Activated CD8-positive, alpha-beta T cell treated with anti-CD3 and anti-CD28 coated beads for 36 hours (primary cell): ENCODE results near the gene MATN1. TPM values are rescaled to one million over a fixed set of nuclear protein-coding genes. Genes with fewer than 3 reads are reported as not detected.

Experiments
- ATAC-seq: fragments of 200-7000 bp; cut with Tn5 transposase; one replicate; pipeline ENCODE4 v1.10.0; 2021; ENCODE audit warnings: mild to moderate bottlenecking, moderate library complexity
- CTCF ChIA-PET: fragments of 350-600 bp; sonication (Branson Sonifier 250); formaldehyde crosslinking; loops from one replicate; lab custom pipeline; 2021; ENCODE audit warnings: antibody characterized with exemption; lab: Charles Lee
- POLR2A ChIA-PET: fragments of 350-600 bp; sonication (Branson Sonifier 250); formaldehyde crosslinking; loops from one replicate; lab custom pipeline; 2021; ENCODE audit warnings: antibody characterized with exemption; lab: Charles Lee
- DNase-seq: peaks from one replicate; pipeline ENCODE4 v3.0.0-alpha.2; 2020
- H3K27ac Mint-ChIP-seq: one replicate; pipeline ENCODE4 v1.8.0; 2021; ENCODE audit warnings: mild to moderate bottlenecking, mixed read lengths
- H3K27me3 Mint-ChIP-seq: one replicate; pipeline ENCODE4 v1.8.0; 2021; ENCODE audit warnings: mixed read lengths
- H3K36me3 Mint-ChIP-seq: one replicate; pipeline ENCODE4 v1.8.0; 2021; ENCODE audit warnings: low read depth, mixed read lengths
- H3K4me1 Mint-ChIP-seq: one replicate; pipeline ENCODE4 v1.8.0; 2021; ENCODE audit warnings: low read depth, mixed read lengths
- H3K4me3 Mint-ChIP-seq: one replicate; pipeline ENCODE4 v1.8.0; 2021; ENCODE audit warnings: mild to moderate bottlenecking, moderate library complexity, mixed read lengths
- H3K9me3 Mint-ChIP-seq: one replicate; pipeline ENCODE4 v1.8.0; 2021; ENCODE audit warnings: mixed read lengths
- CTCF ChIP-seq: fragments of 200-600 bp; IDR thresholded peaks from one replicate; pipeline ENCODE4 v1.8.0; 2022; ENCODE audit warnings: antibody characterized with exemption, mild to moderate bottlenecking
- intact Hi-C: fragments of 100-400 bp; cut with micrococcal nuclease; formaldehyde crosslinking; loops from one replicate; pipeline ENCODE4 v1.10.0; 2022
- total RNA-seq, 2 experiments: library from RNA; stranded (reverse); gene quantifications; one replicate each; pipeline ENCODE4 v1.2.3, GENCODE V29; 2021

The MATN1 gene
- total RNA-seq, 2 experiments from 2014 or later: 0.45 to 1.4 TPM

- H3K9me3 Mint-ChIP-seq: no peaks in the 10 kb centered on the region
- no peak for TF ChIP-seq CTCF
- CTCF ChIA-PET: interaction anchor here (0.7 to 15.2 kb wide), 10 partner anchors 9 to 184 kb away, joined by 3 to 186 read pairs (median 5); partner anchors contain the start of gene MATN1
- ATAC-seq: no peak
- DNase-seq: peak; percentile 38
- POLR2A ChIA-PET: interaction anchor here (0.9 to 24.0 kb wide), 4 partner anchors 10 to 535 kb away, joined by 3 to 671 read pairs (median 7); partner anchors contain the start of genes LAPTM5, MATN1, SNRNP40 and ZCCHC17
- peaks cover 2% of the 10 kb centered on the region for H3K36me3 Mint-ChIP-seq
- peaks cover 85% of the 10 kb centered on the region for H3K4me1 Mint-ChIP-seq
- intact Hi-C loops: no loop called here
- peak overlapping the region; percentile 81 for H3K27ac Mint-ChIP-seq
- no peaks in the 10 kb centered on the region for H3K27me3 Mint-ChIP-seq
- no peak overlapping the region for H3K4me3 Mint-ChIP-seq
These were observed 38.2 kb upstream of the MATN1 start for GRCh38 chr1:30761381-30762151.

GRCh38 chr1:30760596-30761324 lies 37.4 kb upstream of the MATN1 start:
- Mint-ChIP-seq H3K9me3 (no peaks in the 10 kb centered on the region), H3K27me3 (no peaks in the 10 kb centered on the region), H3K27ac (peak overlapping the region; percentile 69), H3K4me1 (peaks cover 77% of the 10 kb centered on the region), H3K36me3 (peaks cover 8% of the 10 kb centered on the region), H3K4me3 (peak overlapping the region; percentile 56)
- intact Hi-C loops: no loop called here
- CTCF ChIA-PET: interaction anchor here (0.7 to 15.2 kb wide), 9 partner anchors 9 to 184 kb away, joined by 3 to 186 read pairs (median 4); partner anchors contain the start of gene MATN1
- TF ChIP-seq CTCF: no peak
- DNase-seq: no peak
- POLR2A ChIA-PET: interaction anchor here (0.9 to 24.0 kb wide), 4 partner anchors 11 to 536 kb away, joined by 3 to 671 read pairs (median 7); partner anchors contain the start of genes LAPTM5, MATN1, SNRNP40 and ZCCHC17
- no peak for ATAC-seq

DNA sequence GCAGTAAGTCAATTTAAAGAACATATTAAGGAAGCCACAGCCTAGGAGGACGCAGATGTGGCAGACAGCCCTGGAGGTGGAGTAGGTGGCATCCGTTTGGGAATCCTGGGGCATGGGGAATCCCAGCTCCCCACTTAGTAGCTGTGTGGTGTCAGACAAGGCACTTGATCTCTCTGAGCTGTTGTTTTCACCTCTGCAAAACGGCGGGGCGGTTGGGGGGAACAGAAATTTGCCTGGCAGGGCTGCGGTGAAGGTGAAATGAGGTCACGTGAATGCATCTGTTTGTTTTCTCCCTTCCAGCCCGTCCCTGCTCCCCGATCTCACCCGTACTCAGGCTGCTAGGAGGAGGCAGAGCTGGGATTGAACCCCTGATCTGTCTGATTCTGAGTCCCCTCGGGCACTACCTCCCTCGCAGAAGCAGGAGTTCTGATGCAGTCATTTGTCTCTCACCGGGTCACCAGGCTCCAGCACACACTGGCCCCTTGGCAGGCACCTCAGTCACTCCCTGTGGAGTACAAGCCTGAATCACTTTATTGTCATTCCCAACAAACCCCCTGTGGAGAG lies 36.4 kb upstream of the MATN1 start:
- peak; percentile 8 for ATAC-seq
- DNase-seq: peak; percentile 83
- H3K9me3 Mint-ChIP-seq: no peaks in the 10 kb centered on the region
- CTCF ChIA-PET: interaction anchor here (1.2 to 15.2 kb wide), 4 partner anchors 9 to 40 kb away, joined by 3 to 186 read pairs (median 18); no protein-coding TSS in a partner anchor
- peaks cover 18% of the 10 kb centered on the region for H3K36me3 Mint-ChIP-seq
- H3K4me3 Mint-ChIP-seq: peak overlapping the region; percentile 56
- no peak for TF ChIP-seq CTCF
- no peaks in the 10 kb centered on the region for H3K27me3 Mint-ChIP-seq
- peak overlapping the region; percentile 83 for H3K27ac Mint-ChIP-seq
- intact Hi-C loops: loop anchor here (1.0 kb wide), 1 partner anchor 16 kb away; no protein-coding TSS in a partner anchor
- H3K4me1 Mint-ChIP-seq: peaks cover 76% of the 10 kb centered on the region
- POLR2A ChIA-PET: interaction anchor here (0.8 to 24.0 kb wide), 2 partner anchors 19 to 41 kb away, joined by 3 to 671 read pairs; partner anchors contain the start of genes LAPTM5 and MATN1

DNA sequence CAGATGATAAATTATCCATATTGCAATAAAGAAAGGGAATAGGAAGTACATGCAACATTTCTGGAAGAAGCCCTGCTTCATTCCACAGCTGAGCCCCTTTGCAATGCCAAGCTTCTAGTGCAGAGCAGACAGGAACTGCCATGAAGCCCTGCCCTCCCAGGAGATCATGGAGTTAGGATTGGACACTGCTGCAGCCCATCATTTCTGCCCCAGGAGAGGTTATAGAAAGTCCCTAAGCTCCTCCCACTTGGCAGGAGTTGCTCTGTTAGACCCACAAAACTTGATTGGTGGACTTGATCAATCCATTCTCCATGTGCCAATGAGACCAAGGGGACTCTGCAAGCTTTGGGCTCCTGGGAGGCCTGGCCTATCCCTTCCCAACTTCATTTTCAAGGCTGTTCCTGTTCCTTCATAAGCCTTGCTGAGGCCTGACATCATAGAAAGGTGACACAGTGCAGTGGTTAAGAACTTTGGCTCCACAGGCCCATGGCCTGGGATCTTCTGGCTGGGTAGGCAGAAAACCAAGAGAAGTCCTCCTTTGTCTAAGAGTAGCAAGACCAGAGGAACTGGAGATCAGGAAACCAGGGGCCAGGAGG lies 35.5 kb upstream of the MATN1 start:
- peak; percentile 37 for ATAC-seq
- DNase-seq: peak; percentile 69
- CTCF ChIA-PET: interaction anchor here (0.8 to 15.2 kb wide), 9 partner anchors 11 to 44 kb away, joined by 3 to 186 read pairs (median 4); no protein-coding TSS in a partner anchor

More for the DNA sequence above, 35.5 kb upstream of the MATN1 start:
- no peak for TF ChIP-seq CTCF
- intact Hi-C loops: loop anchor here (1.0 kb wide), 1 partner anchor 16 kb away; no protein-coding TSS in a partner anchor
- no peaks in the 10 kb centered on the region for H3K27me3 Mint-ChIP-seq
- H3K36me3 Mint-ChIP-seq: peaks cover 22% of the 10 kb centered on the region
- peak overlapping the region; percentile 15 for H3K4me3 Mint-ChIP-seq
- H3K9me3 Mint-ChIP-seq: no peaks in the 10 kb centered on the region
- POLR2A ChIA-PET: interaction anchor here (3.6 to 36.3 kb wide), 3 partner anchors 0 to 39 kb away, joined by 28 to 671 read pairs (median 671); partner anchors contain the start of genes LAPTM5 and MATN1
- H3K4me1 Mint-ChIP-seq: peaks cover 77% of the 10 kb centered on the region
- peak overlapping the region; percentile 98 for H3K27ac Mint-ChIP-seq
